Ishikawa (cell line): ENCODE results near the gene GSK3B.

Source experiments
- CEBPB ChIP-seq: IDR thresholded peaks from 2 replicates; pipeline ENCODE4 v1.6.1; 2012
- CREB1 ChIP-seq: IDR thresholded peaks from 2 replicates; pipeline ENCODE4 v1.6.1; 2012; ENCODE audit warnings: low read depth
- EGR1 ChIP-seq: IDR thresholded peaks from 2 replicates; pipeline ENCODE4 v1.6.1; 2012
- EP300 ChIP-seq: IDR thresholded peaks from 2 replicates; pipeline ENCODE4 v1.6.1; 2012; ENCODE audit warnings: borderline replicate concordance
- FOXM1 ChIP-seq: IDR thresholded peaks from 2 replicates; pipeline ENCODE4 v1.6.1; 2012; ENCODE audit warnings: low read depth, borderline replicate concordance
- NFIC ChIP-seq: IDR thresholded peaks from 2 replicates; pipeline ENCODE4 v1.6.1; 2012
- RAD21 ChIP-seq: IDR thresholded peaks from 2 replicates; pipeline ENCODE4 v1.6.1; 2012; ENCODE audit warnings: low read depth
- TAF1 ChIP-seq: IDR thresholded peaks from 2 replicates; pipeline ENCODE4 v1.6.1; 2012; ENCODE audit warnings: low read depth, mild to moderate bottlenecking
- TCF12 ChIP-seq: IDR thresholded peaks from 2 replicates; pipeline ENCODE4 v1.6.1; 2012; ENCODE audit warnings: low read depth
- TEAD4 ChIP-seq: IDR thresholded peaks from 2 replicates; pipeline ENCODE4 v1.6.1; 2012
- YY1 ChIP-seq: IDR thresholded peaks from 2 replicates; pipeline ENCODE4 v1.6.1; 2012; ENCODE audit warnings: low read depth
- ZBTB7A ChIP-seq: IDR thresholded peaks from 2 replicates; pipeline ENCODE4 v1.6.1; 2012; ENCODE audit warnings: low read depth
- TF ChIP-seq, protein P1 (sequence below): IDR thresholded peaks from 2 replicates; pipeline ENCODE4 v1.6.1; 2012
- TF ChIP-seq, protein P2 (sequence below): IDR thresholded peaks from 2 replicates; pipeline ENCODE4 v1.6.1; 2012; ENCODE audit warnings: low read depth, mild to moderate bottlenecking
- TF ChIP-seq, protein P3 (sequence below): IDR thresholded peaks from 2 replicates; pipeline ENCODE4 v1.6.1; 2012

The GSK3B gene

GRCh38 chr3:119967353-119968006 is 126.8 kb downstream of the GSK3B start:
- TF ChIP-seq, protein P1, sequence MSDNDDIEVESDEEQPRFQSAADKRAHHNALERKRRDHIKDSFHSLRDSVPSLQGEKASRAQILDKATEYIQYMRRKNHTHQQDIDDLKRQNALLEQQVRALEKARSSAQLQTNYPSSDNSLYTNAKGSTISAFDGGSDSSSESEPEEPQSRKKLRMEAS, result no peak
- TF ChIP-seq ZBTB7A, result no peak
- TF ChIP-seq NFIC, result no peak
- TF ChIP-seq CEBPB, result no peak
- TF ChIP-seq EGR1, result no peak
- no peak for TF ChIP-seq TAF1
- TF ChIP-seq, protein P2, sequence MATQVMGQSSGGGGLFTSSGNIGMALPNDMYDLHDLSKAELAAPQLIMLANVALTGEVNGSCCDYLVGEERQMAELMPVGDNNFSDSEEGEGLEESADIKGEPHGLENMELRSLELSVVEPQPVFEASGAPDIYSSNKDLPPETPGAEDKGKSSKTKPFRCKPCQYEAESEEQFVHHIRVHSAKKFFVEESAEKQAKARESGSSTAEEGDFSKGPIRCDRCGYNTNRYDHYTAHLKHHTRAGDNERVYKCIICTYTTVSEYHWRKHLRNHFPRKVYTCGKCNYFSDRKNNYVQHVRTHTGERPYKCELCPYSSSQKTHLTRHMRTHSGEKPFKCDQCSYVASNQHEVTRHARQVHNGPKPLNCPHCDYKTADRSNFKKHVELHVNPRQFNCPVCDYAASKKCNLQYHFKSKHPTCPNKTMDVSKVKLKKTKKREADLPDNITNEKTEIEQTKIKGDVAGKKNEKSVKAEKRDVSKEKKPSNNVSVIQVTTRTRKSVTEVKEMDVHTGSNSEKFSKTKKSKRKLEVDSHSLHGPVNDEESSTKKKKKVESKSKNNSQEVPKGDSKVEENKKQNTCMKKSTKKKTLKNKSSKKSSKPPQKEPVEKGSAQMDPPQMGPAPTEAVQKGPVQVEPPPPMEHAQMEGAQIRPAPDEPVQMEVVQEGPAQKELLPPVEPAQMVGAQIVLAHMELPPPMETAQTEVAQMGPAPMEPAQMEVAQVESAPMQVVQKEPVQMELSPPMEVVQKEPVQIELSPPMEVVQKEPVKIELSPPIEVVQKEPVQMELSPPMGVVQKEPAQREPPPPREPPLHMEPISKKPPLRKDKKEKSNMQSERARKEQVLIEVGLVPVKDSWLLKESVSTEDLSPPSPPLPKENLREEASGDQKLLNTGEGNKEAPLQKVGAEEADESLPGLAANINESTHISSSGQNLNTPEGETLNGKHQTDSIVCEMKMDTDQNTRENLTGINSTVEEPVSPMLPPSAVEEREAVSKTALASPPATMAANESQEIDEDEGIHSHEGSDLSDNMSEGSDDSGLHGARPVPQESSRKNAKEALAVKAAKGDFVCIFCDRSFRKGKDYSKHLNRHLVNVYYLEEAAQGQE, result no peak
- TF ChIP-seq, protein P3, sequence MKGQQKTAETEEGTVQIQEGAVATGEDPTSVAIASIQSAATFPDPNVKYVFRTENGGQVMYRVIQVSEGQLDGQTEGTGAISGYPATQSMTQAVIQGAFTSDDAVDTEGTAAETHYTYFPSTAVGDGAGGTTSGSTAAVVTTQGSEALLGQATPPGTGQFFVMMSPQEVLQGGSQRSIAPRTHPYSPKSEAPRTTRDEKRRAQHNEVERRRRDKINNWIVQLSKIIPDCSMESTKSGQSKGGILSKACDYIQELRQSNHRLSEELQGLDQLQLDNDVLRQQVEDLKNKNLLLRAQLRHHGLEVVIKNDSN, result no peak
- no peak for TF ChIP-seq CREB1
- no peak for TF ChIP-seq RAD21
- no peak for TF ChIP-seq YY1
- no peak for TF ChIP-seq FOXM1
- TF ChIP-seq TEAD4, result no peak
- no peak for TF ChIP-seq TCF12

DNA sequence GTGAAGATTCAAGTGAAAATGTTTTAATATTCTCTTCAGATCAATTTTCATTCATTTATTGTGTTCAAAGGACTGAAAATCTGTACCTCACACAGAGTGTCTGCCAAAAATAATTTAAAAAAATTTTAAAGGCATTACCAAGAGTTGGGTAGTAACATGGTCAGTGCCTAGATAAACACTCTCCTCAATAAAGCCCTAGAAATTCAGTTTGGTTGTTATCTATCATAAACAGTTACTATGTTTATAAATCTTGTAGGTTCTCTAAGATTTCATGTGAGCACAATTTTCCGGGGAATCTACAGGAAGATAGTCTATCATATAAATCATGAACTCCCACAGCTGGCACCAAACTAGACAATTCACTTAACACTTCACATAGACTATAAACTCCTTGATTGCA is 128.6 kb downstream of the GSK3B start:
- TF ChIP-seq, protein P1, result no peak
- no peak for TF ChIP-seq CEBPB
- no peak for TF ChIP-seq YY1
- no peak for TF ChIP-seq TAF1
- TF ChIP-seq CREB1, result no peak

DNA sequence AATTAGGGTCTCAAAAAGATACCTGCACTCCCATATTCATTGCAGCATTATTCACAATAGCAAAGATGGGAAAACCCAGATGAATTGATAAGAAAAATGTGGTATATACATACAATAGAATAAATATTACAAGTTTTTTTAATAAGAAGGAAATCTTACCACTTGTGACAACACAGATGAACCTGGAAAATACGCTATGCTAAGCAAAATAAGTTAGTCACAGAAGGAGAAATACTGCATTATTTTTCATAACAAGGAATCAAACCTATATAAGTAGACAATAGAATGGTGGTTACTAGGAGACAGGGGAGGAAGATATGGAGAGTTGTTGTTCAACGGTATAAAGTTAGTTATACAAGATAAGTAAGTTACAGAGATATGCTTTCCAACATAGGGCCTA is 130.0 kb downstream of the GSK3B start:
- TF ChIP-seq TCF12 (no peak), TEAD4 (no peak)

DNA sequence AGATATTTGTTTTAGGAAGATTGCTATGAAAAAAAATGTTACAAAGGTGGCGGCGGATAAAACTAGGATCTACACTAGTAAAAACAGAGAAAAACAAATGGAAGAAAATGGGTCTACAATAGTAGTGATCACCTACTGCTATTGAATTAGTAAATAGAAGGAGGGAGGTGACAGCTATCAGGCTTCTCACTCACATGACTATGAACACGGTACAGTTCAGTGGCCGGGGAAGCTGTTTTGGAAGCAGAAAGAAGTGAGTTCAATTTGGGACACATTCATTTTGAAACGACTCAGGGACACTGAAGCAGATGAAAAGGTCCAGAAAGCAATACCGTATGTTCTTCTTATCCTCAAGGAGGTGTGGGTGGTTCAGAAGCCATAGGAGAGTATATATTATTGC is 138.3 kb downstream of the GSK3B start:
- TF ChIP-seq YY1 (no peak), CREB1 (no peak), EP300 (no peak), RAD21 (no peak), CEBPB (no peak), EGR1 (no peak), FOXM1 (no peak), TAF1 (no peak), TEAD4 (no peak), NFIC (no peak), TCF12 (no peak), ZBTB7A (no peak)
- TF ChIP-seq, protein P2, result no peak
- TF ChIP-seq, protein P1, result no peak
- TF ChIP-seq, protein P3, result no peak

DNA sequence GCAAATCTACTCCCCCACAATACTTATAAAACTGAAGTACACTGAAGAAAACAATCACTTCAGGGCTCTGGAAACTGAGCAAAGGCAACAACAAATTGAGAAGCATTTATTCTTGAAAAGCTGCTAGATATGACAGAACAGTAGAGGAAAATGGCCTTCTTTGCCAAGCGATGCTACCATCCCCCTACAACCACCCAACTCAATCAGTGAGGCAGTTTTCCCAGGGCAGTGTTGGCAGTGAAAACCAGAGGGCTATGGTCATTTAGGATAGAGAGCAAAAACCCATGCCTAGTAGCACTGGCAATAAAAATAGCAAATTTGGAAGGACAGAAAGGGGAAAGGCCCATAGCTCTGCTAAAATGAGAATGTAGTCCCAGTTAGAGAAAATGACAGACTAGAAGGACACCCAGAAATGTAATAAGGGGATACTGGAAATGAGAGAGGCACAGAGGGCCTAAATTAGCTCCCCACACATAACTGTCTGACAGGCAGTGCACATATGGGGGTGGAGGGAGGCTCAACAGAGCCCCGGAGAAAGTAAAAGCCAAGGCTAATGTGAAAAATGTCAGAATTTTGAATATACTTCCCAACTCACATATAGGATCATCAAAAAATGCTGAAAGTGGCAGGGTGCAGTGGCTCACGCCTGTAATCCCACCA is 143.5 kb downstream of the GSK3B start:
- TF ChIP-seq TAF1 (no peak), EGR1 (no peak), RAD21 (no peak)

DNA sequence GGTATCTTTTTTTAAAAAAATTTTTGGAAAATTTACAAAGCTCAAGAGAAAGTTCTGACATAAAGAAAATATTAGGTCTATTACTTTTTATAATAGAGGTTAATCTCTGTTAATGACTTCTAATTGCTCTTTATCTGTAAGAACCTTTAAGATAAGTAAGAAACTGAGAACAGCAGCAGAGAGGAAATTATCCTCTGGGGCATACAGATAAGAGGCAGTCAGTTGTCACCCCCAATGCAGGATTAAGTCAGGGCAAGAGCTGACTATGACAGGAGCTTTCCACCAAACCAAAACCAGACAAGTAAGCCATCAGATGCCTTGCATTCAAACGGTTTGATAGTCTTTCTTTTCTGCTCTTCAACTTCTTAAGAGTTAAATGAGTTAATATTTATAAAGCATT is 149.0 kb downstream of the GSK3B start:
- TF ChIP-seq TEAD4 (no peak), TAF1 (no peak), CEBPB (no peak), RAD21 (no peak), NFIC (no peak), YY1 (no peak), FOXM1 (no peak), TCF12 (no peak), EP300 (no peak), CREB1 (no peak), EGR1 (no peak), ZBTB7A (no peak)
- TF ChIP-seq, protein P2, result no peak
- TF ChIP-seq, protein P3, result no peak
- TF ChIP-seq, protein P1, result no peak
